ENCODE data around the gene GRIP2. TPM values are rescaled to one million over a fixed set of nuclear protein-coding genes. Genes with fewer than 3 reads are reported as not detected.

GRIP2 gene
- total and polyA plus RNA-seq, 2 donors (not counting 3 experiments of a cell fraction or from before 2014, with no cell fraction given): not detected

- no peak for FAIRE-seq
- no peak overlapping the region for H2AFZ ChIP-seq (ENCODE audit: low read depth, low read length)
- no peaks in the 10 kb centered on the region for H3K79me2 ChIP-seq (ENCODE audit: control insufficient read depth, insufficient read depth, low read length)
- H3K9ac ChIP-seq (replicated peaks; ENCODE audit: extremely low read depth, insufficient read depth, low read length): no peak overlapping the region
- ChIA-PET POLR2A (no interaction called here), CTCF (interaction anchor here (2.1 kb wide), 1 partner anchor 339 kb away, joined by 8 read pairs; no protein-coding TSS in a partner anchor)
- no peaks in the 10 kb centered on the region for H3K9me3 ChIP-seq (replicated peaks; ENCODE audit: control insufficient read depth, insufficient read depth, low read length)
- peaks cover 0 to 3% of the 10 kb centered on the region in 2 experiments for H3K27me3 ChIP-seq (ENCODE audit: control insufficient read depth in 2 of 2, insufficient read depth in 2 of 2, low read length in 2 of 2)
- no peaks in the 10 kb centered on the region for H4K20me1 ChIP-seq (replicated peaks; ENCODE audit: control insufficient read depth, extremely low read depth, insufficient read depth, low read length)
- H3K4me3 ChIP-seq (replicated peaks in 1 of 3; ENCODE audit: insufficient read depth in 1 of 3, low read depth in 1 of 3, low read length in 3 of 3): no peak overlapping the region
- dilution Hi-C loops (cut with MboI; ENCODE audit: extremely low pct_ligation_motif_present, low sequenced_read_pairs): no loop called here
- TF ChIP-seq POLR2A (IDR thresholded peaks at IDR 0.05; ENCODE audit: low read depth, low read length) (no peak), POLR2AphosphoS5 (IDR thresholded peaks at IDR 0.05; ENCODE audit: insufficient read depth, low read depth, low read length) (no peak), FOS (IDR thresholded peaks at IDR 0.05; ENCODE audit: borderline replicate concordance, insufficient read depth, low read length) (no peak), JUN (IDR thresholded peaks at IDR 0.05; ENCODE audit: borderline replicate concordance, insufficient read depth, insufficient read length, low read depth) (no peak), EZH2 (IDR thresholded peaks at IDR 0.05; ENCODE audit: borderline replicate concordance, low read depth, low read length, severe bottlenecking) (no peak), MYC (IDR thresholded peaks at IDR 0.05; ENCODE audit: low read depth, low read length) (no peak), GATA2 (IDR thresholded peaks at IDR 0.05; ENCODE audit: insufficient read depth, insufficient read length, low read depth, low read length) (no peak), CTCF (IDR thresholded peaks at IDR 0.05; ENCODE audit: extremely low read depth in 1 of 2, insufficient read depth in 1 of 2, low read depth in 1 of 2, low read length in 2 of 2) (no peak)
- TF ChIP-seq, protein P1, sequence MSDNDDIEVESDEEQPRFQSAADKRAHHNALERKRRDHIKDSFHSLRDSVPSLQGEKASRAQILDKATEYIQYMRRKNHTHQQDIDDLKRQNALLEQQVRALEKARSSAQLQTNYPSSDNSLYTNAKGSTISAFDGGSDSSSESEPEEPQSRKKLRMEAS (IDR thresholded peaks at IDR 0.05; ENCODE audit: insufficient read depth, insufficient read length): no peak
- no peaks in the 10 kb centered on the region for H3K4me1 ChIP-seq (ENCODE audit: control insufficient read depth, extremely low read depth, insufficient read depth, low read length)
- H3K9me1 ChIP-seq (replicated peaks; ENCODE audit: control insufficient read depth, extremely low read depth, insufficient read depth, low read length): no peaks in the 10 kb centered on the region
- H3K27ac ChIP-seq (ENCODE audit: insufficient read depth, low read depth, low read length): no peak overlapping the region
- no peak overlapping the region for H3K4me2 ChIP-seq (ENCODE audit: insufficient read depth, low read length)
- BruUV-seq (replicated peaks): no TSS peak
- no peaks in the 10 kb centered on the region for H3K36me3 ChIP-seq (ENCODE audit: control insufficient read depth in 2 of 2, extremely low read depth in 1 of 2, insufficient read depth in 2 of 2, low read length in 2 of 2)
- DNase-seq (ENCODE audit: low read depth, low spot score): no peak
- intact Hi-C loops (cut with micrococcal nuclease): no loop called here
Observed at GRCh38 chr3:14542656-14543055, 2.5 kb upstream of the GRIP2 start.

Data from endothelial cell of umbilical vein (primary cell).